GM12878 (cell line): ENCODE measurements around the gene VPS26B. TPM values are rescaled to one million over a fixed set of nuclear protein-coding genes. Genes with fewer than 3 reads are reported as not detected.
"Not testable (repeated sequence)": the region's sequence is repeated elsewhere in the genome, so short reads cannot be mapped to it uniquely, and the experiment has no call there.

Source experiments
- ATAC-seq: fragments of 200-7000 bp; cut with Tn5 transposase; 3 replicates; pipeline ENCODE4 v1.9.1; 2020; ENCODE audit warnings: mild to moderate bottlenecking, moderate library complexity
- BruUV-seq: library from RNA; stranded (reverse); fragments of 400-500 nt; replicated peaks from 2 replicates; lab custom pipeline; 2021; lab: Mats Ljungman, UMichigan
- CTCF ChIA-PET: fragments of 300-600 bp; sonication (Branson Sonifier 250); formaldehyde crosslinking; extraction: SDS; loops from one replicate; lab custom pipeline; 2021; ENCODE audit warnings: inconsistent platforms; lab: Yijun Ruan, JAX
- POLR2A ChIA-PET: fragments of 350-600 bp; formaldehyde crosslinking; extraction: SDS; loops from one replicate; lab custom pipeline; 2021; ENCODE audit warnings: inconsistent platforms; lab: Charles Lee
- RAD21 ChIA-PET: fragments of 300-600 bp; sonication (Branson Sonifier 250); formaldehyde crosslinking; loops from one replicate; lab custom pipeline; 2023; ENCODE audit warnings: antibody characterized with exemption; ENCODE audit not compliant: unreplicated experiment; lab: Charles Lee
- SMC1A ChIA-PET: fragments of 300-600 bp; sonication (Branson Sonifier 250); formaldehyde crosslinking; loops from one replicate; lab custom pipeline; 2023; ENCODE audit not compliant: unreplicated experiment, uncharacterized antibody; lab: Charles Lee
- DNase-seq: peaks from one replicate; pipeline ENCODE4 v3.0.0-alpha.2; 2011; ENCODE audit warnings: low read depth, low spot score
- FAIRE-seq: peaks from 3 replicates; lab custom pipeline; 2011; peaks lifted over from hg19 to GRCh38; lab: Jason Lieb, UNC
- H2AFZ ChIP-seq: 2 replicates; pipeline ENCODE4 v1.6.0; 2011; ENCODE audit warnings: low read depth, low read length, control low read depth; ENCODE audit not compliant: control insufficient read depth
- H3K27ac ChIP-seq: 2 replicates; pipeline ENCODE4 v1.5.1; 2011; ENCODE audit warnings: control low read depth; ENCODE audit not compliant: control insufficient read depth, insufficient read depth
- H3K27me3 ChIP-seq, 2 experiments: replicated peaks in 1 of 2; 2 replicates each; pipeline versions ENCODE4 v1.6.0 to v1.6.1; 2011; ENCODE audit warnings: low read length in 1 of 2; ENCODE audit not compliant: control insufficient read depth in 2 of 2, insufficient read depth in 2 of 2
- H3K36me3 ChIP-seq, 2 experiments: 2 replicates each; pipeline ENCODE4 v1.5.1; 2011; ENCODE audit warnings: low read length in 1 of 2; ENCODE audit not compliant: control insufficient read depth in 2 of 2, insufficient read depth in 2 of 2
- H3K4me1 ChIP-seq: 2 replicates; pipeline ENCODE4 v1.6.1; 2011; ENCODE audit warnings: mild to moderate bottlenecking, low read length, moderate library complexity, mixed read lengths; ENCODE audit not compliant: control insufficient read depth, insufficient read depth
- H3K4me2 ChIP-seq: 2 replicates; pipeline ENCODE4 v1.6.0; 2011; ENCODE audit warnings: control low read depth; ENCODE audit not compliant: control insufficient read depth, insufficient read depth
- H3K4me3 ChIP-seq: fragments of 200-600 bp; sonication (generic); 2 replicates; pipeline ENCODE4 v1.5.1; 2016
- H3K79me2 ChIP-seq: 2 replicates; pipeline ENCODE4 v1.6.0; 2011; ENCODE audit warnings: low read length; ENCODE audit not compliant: control insufficient read depth, insufficient read depth
- H3K9ac ChIP-seq: 2 replicates; pipeline ENCODE4 v1.8.0; 2011; ENCODE audit warnings: low read length, control low read depth, mixed read lengths; ENCODE audit not compliant: control insufficient read depth, insufficient read depth
- H3K9me3 ChIP-seq: replicated peaks from 3 replicates; pipeline ENCODE4 v1.5.1; 2011; ENCODE audit warnings: mild to moderate bottlenecking, low read length; ENCODE audit not compliant: control insufficient read depth, insufficient read depth
- H4K20me1 ChIP-seq: 2 replicates; pipeline ENCODE4 v1.6.0; 2011; ENCODE audit not compliant: control insufficient read depth, insufficient read depth
- CEBPZ ChIP-seq: fragments of 150-350 bp; IDR thresholded peaks from 2 replicates; pipeline ENCODE4 v1.6.1; 2016; ENCODE audit warnings: low read depth, low read length
- FOXM1 ChIP-seq: IDR thresholded peaks from 2 replicates; pipeline ENCODE4 v1.6.1; 2012; ENCODE audit warnings: low read depth, mild to moderate bottlenecking, inconsistent platforms, low read length, moderate library complexity
- HDAC6 ChIP-seq: fragments of 200-600 bp; sonication (generic); IDR thresholded peaks from one replicate; pipeline ENCODE4 v1.8.0; 2017; ENCODE audit warnings: antibody characterized with exemption; ENCODE audit not compliant: unreplicated experiment
- PAX5 ChIP-seq: IDR thresholded peaks from 2 replicates; pipeline ENCODE4 v1.6.1; 2011; ENCODE audit warnings: low read depth, low read length, borderline replicate concordance
- TBL1XR1 ChIP-seq: IDR thresholded peaks from 2 replicates; pipeline ENCODE4 v1.6.1; 2012; ENCODE audit warnings: low read depth, low read length, improper control_type of control experiment
- TCF12 ChIP-seq: IDR thresholded peaks from 2 replicates; pipeline ENCODE4 v1.6.1; 2011; ENCODE audit warnings: low read depth, mild to moderate bottlenecking, low read length
- WRNIP1 ChIP-seq: IDR thresholded peaks from 2 replicates; pipeline ENCODE4 v1.6.1; 2011; ENCODE audit warnings: low read depth, low read length, improper control_type of control experiment, borderline replicate concordance
- ZNF622 ChIP-seq: fragments of 450-650 bp; IDR thresholded peaks from 2 replicates; pipeline ENCODE4 v1.6.1; 2017; ENCODE audit warnings: mild to moderate bottlenecking, inconsistent platforms
- ZNF687 ChIP-seq: fragments of 450-650 bp; IDR thresholded peaks from 2 replicates; pipeline ENCODE4 v1.6.1; 2017; ENCODE audit warnings: mild to moderate bottlenecking, moderate library complexity
- WGBS: methylation state at CpG from one replicate; pipeline ENCODE4 v1.1.6; 2016; ENCODE audit warnings: low lambda C conversion rate; ENCODE audit not compliant: insufficient replicate concordance, insufficient coverage; ENCODE audit errors: missing lambda C conversion rate; 5-methylcytosine and 5-hydroxymethylcytosine counted together
- in situ Hi-C: fragments of 300-500 bp; cut with MboI; formaldehyde crosslinking; loops from 9 replicates; pipeline ENCODE4 v1.14.3; 2018; ENCODE audit warnings: mixed read lengths
- intact Hi-C: fragments of 100-400 bp; cut with micrococcal nuclease; formaldehyde crosslinking; loops from one replicate; pipeline ENCODE4 v1.14.2; 2022; ENCODE audit not compliant: unreplicated experiment
- polyA plus RNA-seq, 11 experiments: library from polyadenylated mRNA; depleted of rRNA in 4 of 11; unstranded in 6 of 11; stranded (reverse) in 5 of 11; fragments of >200 nt; fragmentation: Nextera tagmentation in 4 of 11; fragmentation: Illumina TruSeq in 1 of 11; extraction: Ambion mirVana in 4 of 11; extraction: Trizol in 1 of 11; gene quantifications; 1 replicate in 1 of 11; 2 replicates in 10 of 11; pipeline versions ENCODE4 v1.2.1 to v1.2.3, GENCODE V29; 2011 to 2016; ENCODE audit warnings: inconsistent platforms in 2 of 11, missing spikeins in 2 of 11, low read depth in 1 of 11
- total RNA-seq, 4 experiments: library from RNA; depleted of rRNA in 3 of 4; stranded (reverse); fragments of >200 nt in 3 of 4; fragmentation: Illumina TruSeq in 1 of 4; extraction: Trizol in 1 of 4; gene quantifications; 2 replicates each; pipeline versions ENCODE4 v1.2.1 to v1.2.3, GENCODE V29; 2013 to 2021

Gene VPS26B
- total and polyA plus RNA-seq, 10 of the 15 experiments (the other 5 are each of a cell fraction or from before 2014, with no cell fraction given): 1.6 to 26.9 (median 13.3) TPM

GRCh38 chr11:134278356-134278755, 53.9 kb downstream of the VPS26B start (continued):
- no peak for TF ChIP-seq ZNF687
- no peak for TF ChIP-seq CEBPZ
- no peak for TF ChIP-seq WRNIP1
- no peak for TF ChIP-seq TCF12
- no peak for TF ChIP-seq TBL1XR1
- TF ChIP-seq FOXM1: no peak
- TF ChIP-seq PAX5: no peak
- TF ChIP-seq ZNF622: no peak
- no peak for TF ChIP-seq HDAC6

GRCh38 chr11:134281635-134282034, 57.2 kb downstream of the VPS26B start:
- SMC1A ChIA-PET, CTCF ChIA-PET: not testable (repeated sequence)

More at GRCh38 chr11:134281635-134282034, 57.2 kb downstream of the VPS26B start:
- in situ Hi-C loops, H3K9ac ChIP-seq, BruUV-seq, intact Hi-C loops, H3K4me2 ChIP-seq, H3K4me3 ChIP-seq, POLR2A ChIA-PET, FAIRE-seq, H3K79me2 ChIP-seq, H3K27ac ChIP-seq, DNase-seq, H3K27me3 ChIP-seq, H4K20me1 ChIP-seq, H2AFZ ChIP-seq, H3K36me3 ChIP-seq, H3K9me3 ChIP-seq, ATAC-seq, RAD21 ChIA-PET, H3K4me1 ChIP-seq: not testable (repeated sequence)
- 36% methylated on average over 9 of the region's 17 CpGs for WGBS
